ENCODE measurements around the gene MPP3. TPM values are rescaled to one million over a fixed set of nuclear protein-coding genes. Genes with fewer than 3 reads are reported as not detected.

The MPP3 gene
- total RNA-seq, 1 experiment from 2014 or later: 11.3 TPM

GRCh38 chr17:43855061-43855460, 22.1 kb upstream of the MPP3 start:
- DNase-seq (ENCODE audit: low spot score) (no peak), ATAC-seq (no peak)
- Mint-ChIP-seq H3K9me3 (no peaks in the 10 kb centered on the region), H3K4me1 (no peaks in the 10 kb centered on the region), H3K27me3 (ENCODE audit: low read depth) (peaks cover 6% of the 10 kb centered on the region), H3K36me3 (no peaks in the 10 kb centered on the region), H3K4me3 (no peak overlapping the region), H3K27ac (no peak overlapping the region)
- ChIA-PET POLR2A (no interaction called here), CTCF (interaction anchor here (0.5 to 4.8 kb wide), 5 partner anchors 8 to 287 kb away, joined by 3 to 43 read pairs (median 4); partner anchors contain the start of gene CD300LG)
- TF ChIP-seq ZNF671 (CRISPR knock-in tag; IDR thresholded peaks at IDR 0.05) (no peak), ERG (CRISPR knock-in tag; IDR thresholded peaks at IDR 0.05) (no peak), KAT7 (CRISPR knock-in tag; IDR thresholded peaks at IDR 0.05; ENCODE audit: borderline replicate concordance) (no peak), NR1H2 (CRISPR knock-in tag; IDR thresholded peaks at IDR 0.05) (no peak), AR (CRISPR knock-in tag; IDR thresholded peaks at IDR 0.05) (no peak), SP1 (CRISPR knock-in tag; conservative IDR thresholded peaks at IDR 0.05) (no peak), RELA (CRISPR knock-in tag; IDR thresholded peaks at IDR 0.05; ENCODE audit: borderline replicate concordance) (no peak), CBFB (CRISPR knock-in tag; IDR thresholded peaks at IDR 0.05; ENCODE audit: low read depth) (no peak), CREM (CRISPR knock-in tag; IDR thresholded peaks at IDR 0.05) (no peak), ATF1 (CRISPR knock-in tag; IDR thresholded peaks at IDR 0.05) (no peak), ZNF512 (CRISPR knock-in tag; IDR thresholded peaks at IDR 0.05; ENCODE audit: borderline replicate concordance) (no peak), E2F4 (CRISPR knock-in tag; IDR thresholded peaks at IDR 0.05; ENCODE audit: borderline replicate concordance, low read depth) (no peak), IRF1 (CRISPR knock-in tag; IDR thresholded peaks at IDR 0.05) (no peak), ZNF423 (CRISPR knock-in tag; IDR thresholded peaks at IDR 0.05) (no peak)
- TF ChIP-seq, protein P1, sequence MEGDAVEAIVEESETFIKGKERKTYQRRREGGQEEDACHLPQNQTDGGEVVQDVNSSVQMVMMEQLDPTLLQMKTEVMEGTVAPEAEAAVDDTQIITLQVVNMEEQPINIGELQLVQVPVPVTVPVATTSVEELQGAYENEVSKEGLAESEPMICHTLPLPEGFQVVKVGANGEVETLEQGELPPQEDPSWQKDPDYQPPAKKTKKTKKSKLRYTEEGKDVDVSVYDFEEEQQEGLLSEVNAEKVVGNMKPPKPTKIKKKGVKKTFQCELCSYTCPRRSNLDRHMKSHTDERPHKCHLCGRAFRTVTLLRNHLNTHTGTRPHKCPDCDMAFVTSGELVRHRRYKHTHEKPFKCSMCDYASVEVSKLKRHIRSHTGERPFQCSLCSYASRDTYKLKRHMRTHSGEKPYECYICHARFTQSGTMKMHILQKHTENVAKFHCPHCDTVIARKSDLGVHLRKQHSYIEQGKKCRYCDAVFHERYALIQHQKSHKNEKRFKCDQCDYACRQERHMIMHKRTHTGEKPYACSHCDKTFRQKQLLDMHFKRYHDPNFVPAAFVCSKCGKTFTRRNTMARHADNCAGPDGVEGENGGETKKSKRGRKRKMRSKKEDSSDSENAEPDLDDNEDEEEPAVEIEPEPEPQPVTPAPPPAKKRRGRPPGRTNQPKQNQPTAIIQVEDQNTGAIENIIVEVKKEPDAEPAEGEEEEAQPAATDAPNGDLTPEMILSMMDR (IDR thresholded peaks at IDR 0.05): no peak
- TF ChIP-seq, protein P2, sequence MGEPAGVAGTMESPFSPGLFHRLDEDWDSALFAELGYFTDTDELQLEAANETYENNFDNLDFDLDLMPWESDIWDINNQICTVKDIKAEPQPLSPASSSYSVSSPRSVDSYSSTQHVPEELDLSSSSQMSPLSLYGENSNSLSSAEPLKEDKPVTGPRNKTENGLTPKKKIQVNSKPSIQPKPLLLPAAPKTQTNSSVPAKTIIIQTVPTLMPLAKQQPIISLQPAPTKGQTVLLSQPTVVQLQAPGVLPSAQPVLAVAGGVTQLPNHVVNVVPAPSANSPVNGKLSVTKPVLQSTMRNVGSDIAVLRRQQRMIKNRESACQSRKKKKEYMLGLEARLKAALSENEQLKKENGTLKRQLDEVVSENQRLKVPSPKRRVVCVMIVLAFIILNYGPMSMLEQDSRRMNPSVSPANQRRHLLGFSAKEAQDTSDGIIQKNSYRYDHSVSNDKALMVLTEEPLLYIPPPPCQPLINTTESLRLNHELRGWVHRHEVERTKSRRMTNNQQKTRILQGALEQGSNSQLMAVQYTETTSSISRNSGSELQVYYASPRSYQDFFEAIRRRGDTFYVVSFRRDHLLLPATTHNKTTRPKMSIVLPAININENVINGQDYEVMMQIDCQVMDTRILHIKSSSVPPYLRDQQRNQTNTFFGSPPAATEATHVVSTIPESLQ (CRISPR knock-in tag; IDR thresholded peaks at IDR 0.05): no peak
